Neural cell (in vitro differentiated cells): ENCODE results near the gene IGF1R. TPM values are rescaled to one million over a fixed set of nuclear protein-coding genes. Genes with fewer than 3 reads are reported as not detected.

Experiments
- H2AFZ ChIP-seq: fragments of 200-600, 300-800 bp; sonication (generic), shearing (Covaris generic); 2 replicates; pipeline ENCODE4 v1.6.0; 2014; ENCODE audit warnings: low read depth, mild to moderate bottlenecking, antibody characterized with exemption, low read length, moderate library complexity
- H3F3A ChIP-seq: fragments of 200-600 bp; shearing (Covaris generic); 2 replicates; pipeline ENCODE4 v1.6.1; 2016; ENCODE audit warnings: mild to moderate bottlenecking, moderate library complexity, mixed read lengths, antibody characterized with exemption, low read length; ENCODE audit not compliant: insufficient read depth, poor library complexity, severe bottlenecking
- H3K27ac ChIP-seq: fragments of 200-600, 300-800 bp; sonication (generic), shearing (Covaris generic); 2 replicates; pipeline ENCODE4 v1.5.1; 2014; ENCODE audit warnings: mild to moderate bottlenecking, low read length, moderate library complexity
- H3K27me3 ChIP-seq: fragments of 300-800, 200-600 bp; sonication (generic), shearing (Covaris generic); 2 replicates; pipeline ENCODE4 v1.6.0; 2014; ENCODE audit warnings: mild to moderate bottlenecking, low read depth, low read length, moderate library complexity; ENCODE audit not compliant: insufficient read depth
- H3K36me3 ChIP-seq: fragments of 300-800, 200-600 bp; sonication (generic), shearing (Covaris generic); 2 replicates; pipeline ENCODE4 v1.5.1; 2014; ENCODE audit warnings: mild to moderate bottlenecking, antibody characterized with exemption, low read length, moderate library complexity; ENCODE audit not compliant: insufficient read depth
- H3K4me2 ChIP-seq: fragments of 300-800, 200-600 bp; sonication (generic), shearing (Covaris generic); 2 replicates; pipeline ENCODE4 v1.6.0; 2014; ENCODE audit warnings: mild to moderate bottlenecking, low read length
- H3K4me3 ChIP-seq: fragments of 300-800, 200-600 bp; sonication (generic), shearing (Covaris generic); 2 replicates; pipeline ENCODE4 v1.5.1; 2014; ENCODE audit warnings: mild to moderate bottlenecking, low read length, moderate library complexity
- H3K79me2 ChIP-seq: fragments of 200-600 bp; shearing (Covaris generic); replicated peaks from 2 replicates; pipeline ENCODE4 v1.6.0; 2014; ENCODE audit warnings: mild to moderate bottlenecking, low read length, moderate library complexity; ENCODE audit not compliant: insufficient read depth
- H3K9ac ChIP-seq: fragments of 300-800, 200-600 bp; sonication (generic), shearing (Covaris generic); 2 replicates; pipeline ENCODE4 v1.6.1; 2016; ENCODE audit warnings: mild to moderate bottlenecking, low read length, mixed read lengths
- H3K9me2 ChIP-seq: fragments of 200-600 bp; shearing (Covaris generic); 2 replicates; pipeline ENCODE4 v1.6.1; 2016; ENCODE audit warnings: mild to moderate bottlenecking, low read length, mixed read lengths; ENCODE audit not compliant: insufficient read depth
- H3K9me3 ChIP-seq: fragments of 200-600, 300-800 bp; sonication (generic), shearing (Covaris generic); 2 replicates; pipeline ENCODE4 v1.6.1; 2016; ENCODE audit warnings: mild to moderate bottlenecking, mixed run types, low read length, moderate library complexity, mixed read lengths
- H4K20me1 ChIP-seq: fragments of 200-600 bp; shearing (Covaris generic); 2 replicates; pipeline ENCODE4 v1.6.1; 2016; ENCODE audit warnings: mild to moderate bottlenecking, mixed run types; ENCODE audit not compliant: insufficient read depth
- EP300 ChIP-seq: fragments of 450-650 bp; conservative IDR thresholded peaks from 2 replicates; pipeline ENCODE4 v1.6.1; 2014; ENCODE audit warnings: antibody characterized with exemption, mild to moderate bottlenecking, moderate library complexity; ENCODE audit not compliant: poor library complexity, severe bottlenecking
- EZH2 ChIP-seq: fragments of 200-600, 300-800 bp; shearing (Covaris generic), sonication (generic); IDR thresholded peaks from 2 replicates; pipeline ENCODE4 v1.6.1; 2014; ENCODE audit warnings: antibody characterized with exemption, low read length, borderline replicate concordance, mild to moderate bottlenecking; ENCODE audit not compliant: insufficient read depth, poor library complexity, severe bottlenecking
- MXI1 ChIP-seq: fragments of 450-650 bp; conservative IDR thresholded peaks from 2 replicates; pipeline ENCODE4 v1.6.1; 2014; ENCODE audit warnings: antibody characterized with exemption, mild to moderate bottlenecking; ENCODE audit not compliant: poor library complexity, severe bottlenecking
- POLR2AphosphoS5 ChIP-seq: IDR thresholded peaks from 2 replicates; pipeline ENCODE4 v1.6.1; 2012
- RAD21 ChIP-seq: fragments of 450-650 bp; conservative IDR thresholded peaks from 2 replicates; pipeline ENCODE4 v1.6.1; 2014; ENCODE audit warnings: antibody characterized with exemption, mild to moderate bottlenecking, moderate library complexity
- SMC3 ChIP-seq: fragments of 450-650 bp; conservative IDR thresholded peaks from 2 replicates; pipeline ENCODE4 v1.6.1; 2014; ENCODE audit warnings: antibody characterized with exemption, mild to moderate bottlenecking, moderate library complexity; ENCODE audit not compliant: poor library complexity
- TAF1 ChIP-seq: IDR thresholded peaks from 2 replicates; pipeline ENCODE4 v1.6.1; 2012; ENCODE audit warnings: low read depth
- polyA plus RNA-seq: library from polyadenylated mRNA; depleted of rRNA; stranded (reverse); fragments of >200 nt; gene quantifications from 2 replicates; pipeline ENCODE4 v1.2.3, GENCODE V29; 2014
- TF ChIP-seq, protein P1 (sequence below): IDR thresholded peaks from 2 replicates; pipeline ENCODE4 v1.6.1; 2012; ENCODE audit warnings: borderline replicate concordance
- TF ChIP-seq, protein P2 (sequence below): fragments of 450-650 bp; IDR thresholded peaks from 2 replicates; pipeline ENCODE4 v1.5.1; 2014; ENCODE audit warnings: antibody characterized with exemption, mild to moderate bottlenecking, moderate library complexity; ENCODE audit not compliant: poor library complexity, severe bottlenecking

Gene IGF1R
- polyA plus RNA-seq, 1 donor from 2014 or later = 10.9 TPM

DNA sequence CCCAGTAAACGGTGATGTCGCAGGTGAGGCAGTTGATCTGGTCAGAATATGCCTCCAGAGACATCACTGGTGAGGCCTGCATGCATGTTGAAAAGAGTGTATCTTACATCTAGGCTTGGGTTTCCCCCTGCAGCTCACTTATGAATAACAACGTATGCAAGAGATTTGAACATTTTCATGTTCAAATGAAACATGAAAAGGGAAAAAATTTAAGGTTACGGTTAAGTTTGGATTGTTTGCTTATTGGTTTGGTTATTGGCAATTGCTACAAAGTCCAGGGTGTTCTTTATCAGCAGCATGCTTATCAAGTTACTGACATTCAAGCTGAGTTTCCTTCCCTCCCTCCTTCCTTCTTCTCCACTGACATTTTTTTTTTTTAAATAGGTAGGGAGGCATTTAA lies 123.2 kb downstream of the IGF1R start:
- H3K27me3 ChIP-seq = no peaks in the 10 kb centered on the region
- H3K27ac ChIP-seq = no peak overlapping the region
- H2AFZ ChIP-seq = no peak overlapping the region
- TF ChIP-seq, protein P1, sequence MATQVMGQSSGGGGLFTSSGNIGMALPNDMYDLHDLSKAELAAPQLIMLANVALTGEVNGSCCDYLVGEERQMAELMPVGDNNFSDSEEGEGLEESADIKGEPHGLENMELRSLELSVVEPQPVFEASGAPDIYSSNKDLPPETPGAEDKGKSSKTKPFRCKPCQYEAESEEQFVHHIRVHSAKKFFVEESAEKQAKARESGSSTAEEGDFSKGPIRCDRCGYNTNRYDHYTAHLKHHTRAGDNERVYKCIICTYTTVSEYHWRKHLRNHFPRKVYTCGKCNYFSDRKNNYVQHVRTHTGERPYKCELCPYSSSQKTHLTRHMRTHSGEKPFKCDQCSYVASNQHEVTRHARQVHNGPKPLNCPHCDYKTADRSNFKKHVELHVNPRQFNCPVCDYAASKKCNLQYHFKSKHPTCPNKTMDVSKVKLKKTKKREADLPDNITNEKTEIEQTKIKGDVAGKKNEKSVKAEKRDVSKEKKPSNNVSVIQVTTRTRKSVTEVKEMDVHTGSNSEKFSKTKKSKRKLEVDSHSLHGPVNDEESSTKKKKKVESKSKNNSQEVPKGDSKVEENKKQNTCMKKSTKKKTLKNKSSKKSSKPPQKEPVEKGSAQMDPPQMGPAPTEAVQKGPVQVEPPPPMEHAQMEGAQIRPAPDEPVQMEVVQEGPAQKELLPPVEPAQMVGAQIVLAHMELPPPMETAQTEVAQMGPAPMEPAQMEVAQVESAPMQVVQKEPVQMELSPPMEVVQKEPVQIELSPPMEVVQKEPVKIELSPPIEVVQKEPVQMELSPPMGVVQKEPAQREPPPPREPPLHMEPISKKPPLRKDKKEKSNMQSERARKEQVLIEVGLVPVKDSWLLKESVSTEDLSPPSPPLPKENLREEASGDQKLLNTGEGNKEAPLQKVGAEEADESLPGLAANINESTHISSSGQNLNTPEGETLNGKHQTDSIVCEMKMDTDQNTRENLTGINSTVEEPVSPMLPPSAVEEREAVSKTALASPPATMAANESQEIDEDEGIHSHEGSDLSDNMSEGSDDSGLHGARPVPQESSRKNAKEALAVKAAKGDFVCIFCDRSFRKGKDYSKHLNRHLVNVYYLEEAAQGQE = no peak
- TF ChIP-seq MXI1 (no peak), SMC3 (no peak), EP300 (no peak), TAF1 (no peak), RAD21 (no peak), POLR2AphosphoS5 (no peak), EZH2 (no peak)
- TF ChIP-seq, protein P2, sequence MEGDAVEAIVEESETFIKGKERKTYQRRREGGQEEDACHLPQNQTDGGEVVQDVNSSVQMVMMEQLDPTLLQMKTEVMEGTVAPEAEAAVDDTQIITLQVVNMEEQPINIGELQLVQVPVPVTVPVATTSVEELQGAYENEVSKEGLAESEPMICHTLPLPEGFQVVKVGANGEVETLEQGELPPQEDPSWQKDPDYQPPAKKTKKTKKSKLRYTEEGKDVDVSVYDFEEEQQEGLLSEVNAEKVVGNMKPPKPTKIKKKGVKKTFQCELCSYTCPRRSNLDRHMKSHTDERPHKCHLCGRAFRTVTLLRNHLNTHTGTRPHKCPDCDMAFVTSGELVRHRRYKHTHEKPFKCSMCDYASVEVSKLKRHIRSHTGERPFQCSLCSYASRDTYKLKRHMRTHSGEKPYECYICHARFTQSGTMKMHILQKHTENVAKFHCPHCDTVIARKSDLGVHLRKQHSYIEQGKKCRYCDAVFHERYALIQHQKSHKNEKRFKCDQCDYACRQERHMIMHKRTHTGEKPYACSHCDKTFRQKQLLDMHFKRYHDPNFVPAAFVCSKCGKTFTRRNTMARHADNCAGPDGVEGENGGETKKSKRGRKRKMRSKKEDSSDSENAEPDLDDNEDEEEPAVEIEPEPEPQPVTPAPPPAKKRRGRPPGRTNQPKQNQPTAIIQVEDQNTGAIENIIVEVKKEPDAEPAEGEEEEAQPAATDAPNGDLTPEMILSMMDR = no peak
- H4K20me1 ChIP-seq = no peaks in the 10 kb centered on the region
- no peak overlapping the region for H3K4me3 ChIP-seq
- H3K4me2 ChIP-seq = no peak overlapping the region
- no peak overlapping the region for H3K9ac ChIP-seq
- H3K79me2 ChIP-seq = peaks cover 59% of the 10 kb centered on the region
- no peaks in the 10 kb centered on the region for H3F3A ChIP-seq
- no peaks in the 10 kb centered on the region for H3K36me3 ChIP-seq
- no peaks in the 10 kb centered on the region for H3K9me3 ChIP-seq
- no peaks in the 10 kb centered on the region for H3K9me2 ChIP-seq

DNA sequence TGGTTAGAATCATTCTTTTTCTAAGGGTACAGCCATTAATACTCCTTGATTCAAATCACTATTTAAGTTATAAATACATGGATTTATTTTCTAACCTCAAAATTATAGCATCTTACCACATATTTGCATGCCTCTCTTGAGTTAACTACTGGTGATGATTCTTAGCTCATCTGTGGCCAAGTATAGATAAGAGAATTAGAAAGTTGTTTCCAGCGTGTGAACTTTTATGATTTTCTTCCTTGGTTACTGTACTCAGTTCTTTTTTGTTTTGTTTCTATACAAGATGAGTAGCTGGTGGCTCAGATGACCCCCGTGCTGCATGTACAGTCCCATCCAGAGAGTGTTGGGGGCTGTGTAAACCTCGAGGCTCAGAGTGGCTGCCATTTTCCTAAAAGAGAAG lies 124.6 kb downstream of the IGF1R start:
- H3K27me3 ChIP-seq = no peaks in the 10 kb centered on the region
- H3K4me3 ChIP-seq = no peak overlapping the region
- H3K9ac ChIP-seq = no peak overlapping the region
- H3K27ac ChIP-seq = no peak overlapping the region
- H4K20me1 ChIP-seq = no peaks in the 10 kb centered on the region
- H3K9me3 ChIP-seq = no peaks in the 10 kb centered on the region
- H3K36me3 ChIP-seq = no peaks in the 10 kb centered on the region
- TF ChIP-seq POLR2AphosphoS5 (no peak), TAF1 (no peak), RAD21 (no peak), MXI1 (no peak), SMC3 (no peak)
- TF ChIP-seq, protein P2 = no peak
- no peak overlapping the region for H2AFZ ChIP-seq
- H3F3A ChIP-seq = no peaks in the 10 kb centered on the region
- H3K4me2 ChIP-seq = no peak overlapping the region
- H3K79me2 ChIP-seq = peaks cover 50% of the 10 kb centered on the region
- no peaks in the 10 kb centered on the region for H3K9me2 ChIP-seq
